CD4-positive, alpha-beta T cell treated with Interleukin-6 at 100 ng/mL for 8 hours (primary cell): ENCODE measurements around the gene SOX21.

Experiments used
- DNase-seq: peaks from one replicate; pipeline ENCODE4 v3.0.0-alpha.2; 2020; ENCODE audit warnings: mixed read lengths, low spot score

The SOX21 gene

GRCh38 chr13:94709001-94709834 is 3.1 kb downstream of the SOX21 start:
- no peak for DNase-seq

- DNase-seq, result no peak
Measured at GRCh38 chr13:94708031-94708859, 4.1 kb downstream of the SOX21 start.

- DNase-seq, result no peak
Measured at GRCh38 chr13:94707400-94708021, 4.8 kb downstream of the SOX21 start.

GRCh38 chr13:94706843-94707399 is 5.4 kb downstream of the SOX21 start:
- no peak for DNase-seq

GRCh38 chr13:94706101-94706842 is 6.1 kb downstream of the SOX21 start:
- DNase-seq, result no peak

GRCh38 chr13:94705081-94706030 is 7.0 kb downstream of the SOX21 start:
- DNase-seq, result no peak

GRCh38 chr13:94704377-94705080 is 7.8 kb downstream of the SOX21 start:
- DNase-seq, result no peak

GRCh38 chr13:94703721-94704314 is 8.5 kb downstream of the SOX21 start:
- no peak for DNase-seq

- DNase-seq, result no peak
Measured at GRCh38 chr13:94703271-94703670, 9.1 kb downstream of the SOX21 start.

GRCh38 chr13:94702181-94703041 is 9.9 kb downstream of the SOX21 start:
- no peak for DNase-seq

GRCh38 chr13:94701313-94702180 is 10.8 kb downstream of the SOX21 start:
- no peak for DNase-seq

- no peak for DNase-seq
Measured at GRCh38 chr13:94700536-94700935, 11.8 kb downstream of the SOX21 start.

GRCh38 chr13:94700051-94700535 is 12.3 kb downstream of the SOX21 start:
- DNase-seq, result no peak

GRCh38 chr13:94696171-94696570 is 16.2 kb downstream of the SOX21 start:
- no peak for DNase-seq

GRCh38 chr13:94692030-94692429 is 20.3 kb downstream of the SOX21 start:
- DNase-seq, result no peak

GRCh38 chr13:94683409-94683808 is 28.9 kb downstream of the SOX21 start:
- no peak for DNase-seq

- DNase-seq, result no peak
Measured at GRCh38 chr13:94682229-94682628, 30.1 kb downstream of the SOX21 start.
